Right renal pelvis (tissue), 4 donors: Measurements from ENCODE around the gene HOATZ. TPM values are rescaled to one million over a fixed set of nuclear protein-coding genes. Genes with fewer than 3 reads are reported as not detected.

ENCODE experiments used
- DNase-seq, 4 donors: peaks; one replicate each; pipeline ENCODE4 v3.0.0-alpha.2; 2013; ENCODE audit warnings: low read depth in 4 of 4, low spot score in 3 of 4, missing footprints in 1 of 4
- polyA plus RNA-seq, 4 donors: library from polyadenylated mRNA; unstranded; fragments of 120-200 nt; gene quantifications; one replicate each; pipeline ENCODE4 v1.2.1, GENCODE V29; 2013; ENCODE audit not compliant: insufficient read length in 4 of 4

HOATZ gene
- polyA plus RNA-seq, 4 donors: 0.04 to 0.35 (median 0.18) TPM

DNA sequence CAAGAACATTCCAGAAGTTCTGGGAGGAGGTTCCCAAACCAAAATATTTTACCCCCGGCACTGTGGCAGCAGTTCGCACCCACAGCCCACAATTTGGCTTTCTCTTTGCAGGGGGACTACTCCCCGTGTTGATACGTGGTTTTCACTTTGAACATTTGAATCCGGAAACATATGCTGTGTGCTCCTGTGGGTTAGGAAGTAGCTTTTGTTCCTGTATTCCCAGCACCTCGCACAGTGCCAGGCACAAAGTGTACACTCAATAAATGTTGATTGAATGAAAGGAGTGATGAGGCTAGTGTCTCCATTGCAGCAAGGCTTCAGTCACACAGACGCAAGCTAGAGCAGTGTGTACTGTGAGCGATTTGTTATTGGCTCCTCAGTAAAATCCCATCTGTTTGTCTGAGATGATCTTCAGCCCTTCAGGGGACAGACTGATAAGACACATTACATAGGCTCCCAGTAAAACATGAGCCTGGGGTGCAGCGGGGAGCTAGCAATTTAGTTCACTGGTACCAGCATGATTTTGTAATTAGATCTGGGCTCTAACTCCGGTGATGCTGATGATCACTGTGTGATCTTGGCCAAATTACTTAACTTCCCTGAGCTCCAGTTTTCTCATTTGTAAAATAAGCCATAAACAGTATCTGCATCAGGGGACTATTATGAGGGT is 28.2 kb downstream of the HOATZ start:
- no peak for DNase-seq

DNA sequence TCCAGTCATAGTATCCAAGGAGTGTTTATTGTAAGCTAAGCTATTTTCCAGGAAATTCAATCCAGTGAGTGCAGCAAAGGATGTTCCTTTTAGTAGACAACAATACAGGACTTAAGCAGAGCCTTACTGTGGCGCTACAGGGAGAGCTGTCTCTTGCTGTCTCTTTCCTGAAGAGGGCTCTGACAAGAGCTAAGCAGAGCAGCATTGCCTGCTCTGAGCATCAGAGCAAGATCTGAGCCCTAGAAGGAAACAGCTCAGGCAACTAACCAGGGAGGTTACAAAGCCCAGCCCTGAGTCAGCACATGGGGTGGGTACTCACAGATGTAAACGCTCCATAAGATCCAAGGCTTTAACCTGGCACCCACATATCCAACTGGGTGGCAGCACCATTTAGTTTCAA is 33.9 kb downstream of the HOATZ start:
- no peak for DNase-seq

DNA sequence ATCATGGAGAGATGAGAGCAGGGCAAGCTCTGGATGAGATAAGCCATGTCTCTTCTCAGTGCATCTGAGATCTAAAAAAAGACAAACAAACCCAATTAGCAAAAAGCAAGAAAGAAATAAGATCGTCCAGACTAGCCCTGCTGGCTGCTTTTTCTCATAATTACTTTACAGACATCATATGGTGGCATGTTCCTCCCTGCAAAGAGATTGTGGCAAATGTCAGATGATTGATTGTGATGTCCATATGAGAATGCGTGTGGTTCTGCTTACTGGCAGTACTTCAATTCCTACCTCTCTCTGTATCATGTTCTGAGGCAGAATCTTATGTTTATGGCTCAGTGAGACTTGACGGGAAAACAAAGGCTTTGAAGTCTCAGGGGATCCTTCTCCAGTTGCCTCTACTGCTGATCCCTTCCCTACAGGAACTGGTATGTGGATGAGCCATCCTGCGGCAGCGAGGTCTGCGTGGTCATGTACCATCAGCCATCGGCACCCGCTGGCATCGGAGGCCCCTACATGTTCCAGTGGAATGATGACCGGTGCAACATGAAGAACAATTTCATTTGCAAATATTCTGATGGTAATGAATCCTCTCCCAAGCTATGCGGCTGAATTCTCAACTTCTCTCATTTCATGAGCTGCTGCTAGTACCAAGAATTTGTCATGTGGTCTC is 34.8 kb downstream of the HOATZ start:
- DNase-seq: no peak

DNA sequence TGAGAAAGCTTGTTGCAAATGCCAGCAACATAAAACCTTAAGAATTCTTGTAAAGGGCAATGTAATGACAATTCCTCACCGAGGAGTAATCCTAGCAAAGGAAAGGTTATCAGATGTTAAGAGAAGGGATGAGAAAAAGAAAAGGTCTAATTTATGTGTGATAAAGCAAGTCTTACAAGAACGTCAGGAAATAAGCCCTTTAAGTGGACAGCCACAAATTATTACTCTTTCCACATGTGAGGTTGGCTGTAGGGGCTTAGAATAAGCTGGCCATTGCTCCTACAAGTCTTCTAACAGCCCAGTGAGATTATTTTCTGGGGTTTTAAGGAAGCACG is 35.3 kb downstream of the HOATZ start:
- DNase-seq: no peak

DNA sequence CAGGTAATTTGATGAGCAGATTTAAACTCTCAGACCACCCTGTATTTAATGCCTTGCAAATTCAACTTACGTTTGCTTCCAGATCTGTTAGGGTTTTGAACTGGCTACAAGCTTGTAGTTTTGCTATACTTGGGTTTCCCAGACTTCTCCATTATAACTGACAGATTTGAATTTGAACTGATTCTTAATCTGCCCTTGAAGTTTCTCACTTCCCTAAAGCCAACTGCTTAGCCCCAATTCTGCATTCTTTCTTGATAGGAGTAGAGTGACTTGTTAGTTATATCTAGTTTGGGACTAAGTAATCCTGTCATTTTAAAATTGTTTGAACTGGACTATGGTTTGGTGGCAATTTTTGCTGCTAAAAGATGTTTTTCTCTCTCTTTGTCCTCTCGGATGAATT is 35.7 kb downstream of the HOATZ start:
- DNase-seq: no peak

DNA sequence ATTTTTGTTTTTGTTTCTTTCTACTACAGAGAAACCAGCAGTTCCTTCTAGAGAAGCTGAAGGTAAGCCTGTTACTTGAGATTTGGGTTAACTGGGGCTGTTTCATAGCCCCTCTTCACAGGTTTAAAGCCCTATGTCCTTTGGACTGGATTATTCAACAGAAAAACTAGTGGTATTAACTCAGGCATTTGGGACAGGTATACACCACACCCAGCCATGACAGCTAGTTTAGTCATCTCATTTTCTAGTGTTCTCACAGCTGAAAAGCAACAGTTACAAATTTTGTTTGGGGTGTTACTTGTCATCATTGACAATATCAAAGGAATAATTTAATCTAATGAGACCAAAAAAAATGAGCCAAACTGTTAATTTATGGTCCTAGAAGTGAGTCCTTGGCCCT is 40.0 kb downstream of the HOATZ start:
- no peak for DNase-seq

DNA sequence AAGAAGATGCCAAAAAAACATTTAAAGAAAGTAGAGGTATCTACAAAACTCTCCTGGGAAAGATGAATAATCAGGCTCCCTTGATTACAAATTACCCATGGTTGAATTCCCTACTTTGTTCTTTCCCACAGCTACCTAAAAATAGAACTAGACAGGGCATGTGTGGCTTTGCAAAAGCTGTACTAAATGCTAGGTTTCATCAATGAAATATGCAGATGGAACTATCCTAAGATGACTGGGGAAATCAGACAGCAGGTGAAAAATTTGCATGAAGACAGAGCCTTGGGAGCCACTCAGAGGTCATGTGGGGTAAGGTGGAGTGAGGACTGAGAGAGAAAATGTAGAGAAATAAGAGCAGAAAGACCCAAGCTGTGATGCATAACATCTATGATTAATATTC is 40.7 kb downstream of the HOATZ start:
- no peak for DNase-seq

DNA sequence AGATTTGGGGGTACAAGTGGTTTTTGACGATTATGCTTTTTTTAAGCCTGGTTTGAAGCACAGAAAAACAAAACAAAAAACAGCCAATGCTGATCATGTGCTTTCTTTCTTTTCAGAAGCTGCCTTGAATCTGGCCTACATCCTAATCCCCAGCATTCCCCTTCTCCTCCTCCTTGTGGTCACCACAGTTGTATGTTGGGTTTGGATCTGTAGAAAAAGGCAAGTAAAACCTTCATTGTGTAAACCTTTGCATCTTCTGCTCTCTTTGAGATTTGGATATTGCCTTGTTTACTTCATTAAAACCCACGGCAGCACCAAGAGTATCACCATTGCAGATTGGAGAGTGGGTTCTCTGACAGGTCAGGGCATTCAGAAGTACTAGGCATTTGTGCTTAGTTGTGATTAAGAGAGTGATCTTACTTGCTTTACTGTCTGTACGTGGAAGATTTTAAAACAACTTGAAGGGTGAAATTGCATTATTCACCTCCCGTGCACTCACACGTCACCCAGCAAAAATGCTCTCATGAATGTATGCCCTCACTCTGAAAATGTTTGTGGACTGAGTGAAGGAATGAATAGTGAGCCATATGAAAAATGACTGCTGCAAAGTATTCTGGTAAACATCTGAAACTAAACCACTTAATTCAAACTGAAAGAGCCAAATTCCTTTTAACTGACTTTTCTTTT is 43.0 kb downstream of the HOATZ start:
- no peak for DNase-seq

DNA sequence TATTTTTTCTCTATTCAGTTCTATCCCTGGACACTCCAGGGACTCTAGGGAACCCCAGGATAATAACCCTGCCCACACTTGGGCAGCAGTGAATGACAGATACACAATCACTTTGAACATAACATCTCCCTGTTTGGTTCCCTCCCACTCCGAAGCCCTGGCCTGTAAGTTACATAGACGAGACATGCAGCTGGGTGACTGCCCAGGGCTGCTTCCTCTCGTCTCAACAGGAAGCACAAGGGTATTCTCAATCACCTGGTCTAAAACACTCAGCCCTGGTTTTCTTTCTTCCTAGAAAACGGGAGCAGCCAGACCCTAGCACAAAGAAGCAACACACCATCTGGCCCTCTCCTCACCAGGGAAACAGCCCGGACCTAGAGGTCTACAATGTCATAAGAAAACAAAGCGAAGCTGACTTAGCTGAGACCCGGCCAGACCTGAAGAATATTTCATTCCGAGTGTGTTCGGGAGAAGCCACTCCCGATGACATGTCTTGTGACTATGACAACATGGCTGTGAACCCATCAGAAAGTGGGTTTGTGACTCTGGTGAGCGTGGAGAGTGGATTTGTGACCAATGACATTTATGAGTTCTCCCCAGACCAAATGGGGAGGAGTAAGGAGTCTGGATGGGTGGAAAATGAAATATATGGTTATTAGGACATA is 45.4 kb downstream of the HOATZ start:
- no peak for DNase-seq

DNA sequence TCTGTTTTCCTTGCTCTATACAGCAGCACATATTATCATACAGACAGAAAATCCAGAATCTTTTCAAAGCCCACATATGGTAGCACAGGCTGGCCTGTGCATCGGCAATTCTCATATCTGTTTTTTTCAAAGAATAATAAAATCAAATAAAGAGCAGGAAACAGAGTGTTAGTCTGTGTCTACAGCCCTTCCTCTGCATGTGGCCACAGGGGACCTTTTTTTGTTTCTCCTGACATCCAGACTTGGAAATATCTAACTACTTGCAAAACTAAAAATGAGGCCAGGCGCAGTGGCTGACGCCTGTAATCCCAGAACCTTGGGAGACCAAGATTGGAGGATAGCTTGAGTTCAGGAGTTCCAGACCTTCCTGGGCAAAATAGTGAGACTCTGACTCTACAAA is 46.2 kb downstream of the HOATZ start:
- DNase-seq: no peak

DNA sequence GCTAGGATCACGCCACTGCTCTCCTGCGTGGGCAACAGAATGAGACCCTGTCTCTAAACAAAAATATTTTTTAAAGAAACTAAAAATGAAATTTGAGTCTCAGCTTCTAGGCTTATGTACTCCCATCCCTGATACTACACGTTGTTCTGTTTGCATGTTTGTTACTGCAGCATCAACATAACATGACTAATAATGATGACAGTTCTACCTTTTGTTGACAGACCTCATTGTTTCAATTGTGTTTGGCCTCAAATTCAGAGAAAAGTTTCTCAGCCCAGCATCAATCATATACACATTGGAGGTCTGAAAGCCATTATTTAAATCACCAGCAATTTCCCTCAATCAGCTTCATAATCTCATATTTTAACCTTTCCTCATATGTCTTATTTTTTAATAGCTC is 46.7 kb downstream of the HOATZ start:
- DNase-seq: no peak

DNA sequence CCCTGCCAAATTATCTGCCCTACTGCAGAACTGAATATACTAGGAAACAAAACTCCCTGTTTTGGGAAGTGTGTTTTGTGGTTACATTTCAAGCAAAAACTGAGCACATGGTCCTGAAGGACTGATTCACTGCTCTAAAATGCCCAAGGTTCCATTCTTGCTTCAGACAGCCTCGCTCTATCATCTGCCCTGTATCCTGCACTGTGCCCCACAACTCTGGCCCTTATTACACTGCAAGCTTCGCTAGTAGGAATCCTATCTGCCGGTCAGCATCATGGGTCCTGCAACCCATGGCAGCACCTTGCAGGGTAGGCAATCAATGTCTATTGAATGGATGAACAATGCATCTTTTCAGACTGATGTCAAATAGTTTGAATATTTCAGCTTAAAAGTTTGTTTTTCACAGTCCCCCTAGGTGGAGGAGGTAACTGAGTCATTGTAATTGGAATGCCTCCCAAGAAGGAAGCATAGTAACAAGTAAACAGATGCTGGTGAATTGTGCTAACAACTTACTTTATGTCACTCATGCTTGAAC is 47.3 kb downstream of the HOATZ start:
- DNase-seq: no peak

DNA sequence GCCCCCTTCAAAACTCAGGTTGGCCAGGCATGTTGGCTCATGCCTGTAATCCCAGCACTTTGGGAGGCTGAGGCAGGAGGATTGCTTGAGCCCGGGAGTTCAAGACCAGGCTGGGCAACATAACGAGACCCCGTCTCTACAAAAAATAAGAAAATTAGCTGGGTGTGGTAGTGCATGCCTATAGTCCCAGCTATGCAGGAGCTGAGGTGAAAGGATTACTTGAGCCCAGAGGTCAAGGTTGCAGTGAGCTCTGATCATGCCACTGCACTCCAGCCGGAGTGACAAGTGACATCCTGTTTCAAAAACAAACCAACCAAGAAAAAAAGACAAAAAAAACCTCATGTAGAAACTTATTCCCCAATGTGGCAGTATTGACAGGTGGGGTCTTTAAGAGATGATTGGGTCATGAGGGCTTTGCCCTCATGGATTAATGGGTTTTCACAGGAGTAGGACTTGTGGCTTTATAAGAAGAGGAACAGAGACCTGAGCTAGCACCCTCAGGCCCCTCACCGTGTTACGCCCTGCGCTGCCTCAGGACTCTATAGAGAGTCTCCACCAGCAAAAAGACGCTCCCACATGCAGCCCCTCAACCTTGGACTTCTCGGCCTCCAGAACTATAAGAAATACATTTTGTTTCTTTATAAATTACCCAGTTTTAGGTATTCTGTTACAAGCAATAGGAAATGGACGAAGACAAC is 48.3 kb downstream of the HOATZ start:
- DNase-seq: no peak

DNA sequence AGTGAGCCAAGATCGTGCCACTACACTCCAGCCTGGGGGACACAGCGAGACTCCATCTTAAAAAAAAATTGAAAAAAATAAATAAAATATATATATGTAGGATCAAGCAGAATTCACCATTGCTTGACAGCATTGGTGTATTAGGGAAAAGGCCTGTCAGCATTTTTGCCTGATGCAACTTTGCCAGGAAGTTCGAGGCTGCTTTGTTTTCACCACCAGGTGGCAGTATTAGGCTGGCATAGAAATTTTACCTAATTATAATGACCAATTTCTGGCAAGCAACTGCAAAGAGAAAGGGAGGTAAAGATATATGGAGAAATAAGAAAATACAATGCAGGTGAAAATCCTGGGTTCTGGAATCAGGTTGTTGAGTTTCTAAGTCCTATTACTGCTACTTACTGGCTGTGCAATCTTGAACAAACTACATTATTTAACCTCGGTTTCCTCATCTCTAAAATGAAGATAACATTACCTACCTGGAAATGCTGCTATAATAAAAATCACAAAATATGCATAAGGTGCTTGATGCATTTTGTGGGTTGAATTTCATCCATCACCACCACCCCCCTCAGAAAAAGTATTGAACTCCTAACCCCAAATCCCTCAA is 50.6 kb downstream of the HOATZ start:
- DNase-seq: peak in 1 of 4 donors; percentile 60

DNA sequence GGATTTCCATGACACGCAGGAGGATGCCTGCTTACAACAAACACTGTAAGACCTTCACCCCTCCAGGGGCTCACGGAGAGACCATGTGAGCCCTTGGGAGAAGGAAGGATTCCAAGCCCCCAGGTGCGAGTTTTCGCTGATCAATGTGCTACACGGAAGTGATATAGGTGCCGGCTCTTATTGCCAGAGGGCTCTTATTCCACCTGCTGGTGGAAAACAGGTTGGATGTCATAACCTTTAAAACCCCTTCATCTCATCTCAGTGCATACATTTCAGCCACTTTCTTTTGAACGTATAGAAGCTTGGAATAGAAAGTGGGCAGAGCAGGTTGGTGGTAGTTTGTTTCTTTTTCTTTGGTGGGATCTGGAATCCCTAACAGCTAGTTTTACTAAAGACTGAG is 51.7 kb downstream of the HOATZ start:
- no peak for DNase-seq

DNA sequence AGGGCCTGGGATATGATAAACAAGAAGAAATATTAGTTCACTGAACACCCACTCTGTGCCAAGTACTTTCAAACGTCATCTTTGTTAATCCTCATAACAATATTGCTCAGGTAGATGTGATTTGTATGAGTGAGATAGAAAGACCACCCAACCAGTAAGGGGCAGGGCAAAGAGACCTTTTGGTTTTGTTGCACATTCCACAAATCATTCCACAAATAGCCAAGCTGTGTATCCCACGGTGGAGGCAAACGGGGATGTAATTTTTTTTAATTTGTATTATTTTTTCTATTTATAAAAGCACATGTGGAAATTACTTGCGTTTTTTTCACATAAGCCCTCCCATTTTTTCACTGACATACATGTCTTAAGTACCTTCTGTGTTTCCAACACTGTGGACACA is 54.9 kb downstream of the HOATZ start:
- no peak for DNase-seq

DNA sequence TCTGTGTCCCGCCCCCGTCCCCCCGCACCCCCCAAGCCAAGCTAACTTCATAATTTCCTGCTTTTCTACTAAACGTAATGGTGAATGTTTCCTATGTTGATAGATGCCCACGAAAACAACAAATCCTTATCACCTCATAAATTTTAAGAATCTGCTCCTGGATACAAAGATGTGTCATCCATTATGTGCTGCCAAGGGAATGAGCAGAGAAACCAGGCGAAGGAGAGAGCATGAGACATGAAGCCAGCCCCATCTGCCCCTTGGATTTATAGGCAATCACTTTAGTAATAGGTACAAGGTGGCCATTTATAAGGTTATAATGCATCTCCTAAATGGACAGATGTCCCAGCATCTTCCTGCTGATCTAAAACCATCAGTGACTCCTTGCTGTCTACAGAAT is 56.2 kb downstream of the HOATZ start:
- no peak for DNase-seq

DNA sequence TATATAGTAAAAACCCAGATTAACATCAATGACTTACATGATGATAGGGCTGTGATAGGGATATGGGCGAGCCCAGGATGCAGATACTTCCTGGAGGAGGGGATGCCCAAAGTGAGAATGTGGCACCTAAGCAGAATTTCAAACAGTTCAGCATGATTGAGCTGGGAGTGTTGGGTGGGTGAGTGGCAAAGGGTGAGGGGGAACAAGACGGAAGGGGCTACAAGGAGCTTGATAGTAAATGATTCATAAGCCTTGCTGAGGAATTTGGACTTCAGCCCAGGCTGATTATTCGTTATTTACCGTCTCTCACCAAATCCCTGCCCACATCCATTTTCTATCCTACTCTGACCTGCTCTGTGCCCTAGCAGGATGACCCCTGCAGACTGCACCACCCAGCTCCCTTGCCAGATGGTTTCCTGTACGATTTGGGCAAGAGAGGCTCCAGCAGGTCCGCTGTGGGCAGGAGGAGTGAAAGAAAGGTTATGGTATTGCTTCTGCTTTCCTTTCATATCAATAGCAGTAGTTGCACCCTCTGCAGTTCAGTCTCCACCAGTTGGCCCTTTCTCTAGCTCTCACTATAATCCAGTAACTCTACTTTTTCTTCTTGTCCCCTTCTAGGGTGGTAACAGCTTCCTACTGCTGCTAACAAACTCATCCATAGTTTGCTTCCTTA is 57.4 kb downstream of the HOATZ start:
- DNase-seq: no peak

DNA sequence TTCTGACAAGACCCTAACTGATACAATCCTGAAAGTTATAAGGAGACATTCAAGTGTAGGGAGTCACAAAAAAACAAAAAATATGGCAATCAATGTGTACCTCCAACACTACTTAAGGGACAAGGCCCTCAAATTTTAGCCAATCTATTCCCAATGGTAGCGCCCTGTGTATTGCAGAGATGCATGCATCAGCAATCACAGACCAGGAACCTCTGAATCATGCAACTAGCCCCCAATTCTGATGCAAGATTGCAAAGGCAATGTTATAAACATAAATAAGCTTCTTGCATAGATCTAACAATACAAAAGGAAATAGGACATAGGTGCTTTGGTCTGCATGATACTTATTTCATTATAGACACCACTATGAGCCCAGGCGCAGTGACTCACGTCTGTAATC is 58.0 kb downstream of the HOATZ start:
- no peak for DNase-seq

DNA sequence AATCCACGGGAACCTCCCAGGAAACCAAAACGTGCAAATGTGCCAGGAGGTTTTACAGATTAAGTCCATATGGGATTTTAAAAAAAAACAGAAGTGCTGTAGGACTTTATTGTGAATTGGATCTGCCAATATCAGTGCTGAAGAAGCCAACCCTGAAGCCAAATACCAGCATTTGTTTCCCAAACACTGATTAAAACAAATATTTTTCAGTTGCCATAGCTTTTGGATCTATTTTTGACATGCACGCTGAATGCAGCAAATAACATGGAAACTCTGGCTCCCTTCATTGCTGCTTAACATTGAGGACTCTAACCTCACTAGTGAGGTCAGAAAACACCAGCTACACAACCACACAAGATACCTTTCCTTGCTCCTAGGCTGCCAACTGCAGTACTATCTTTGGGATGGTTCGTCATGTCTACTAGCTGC is 59.3 kb downstream of the HOATZ start:
- DNase-seq: no peak
